Myocyte (in vitro differentiated cells): ENCODE measurements around the gene MMP2. TPM values are rescaled to one million over a fixed set of nuclear protein-coding genes. Genes with fewer than 3 reads are reported as not detected.
A peak's percentile ranks its signal among the peaks of the same experiment; 100 is the strongest.

Source experiments
- DNase-seq: peaks from one replicate; pipeline ENCODE4 v3.0.0-alpha.2; 2012; ENCODE audit warnings: low read depth
- total RNA-seq: library from RNA; depleted of rRNA; stranded (reverse); fragments of >200 nt; gene quantifications from 2 replicates; pipeline ENCODE4 v1.2.3, GENCODE V29; 2014

Gene MMP2
- total RNA-seq, 1 donor from 2014 or later: 204 TPM

- DNase-seq: no peak
These were observed 31.3 kb downstream of the MMP2 start for GRCh38 chr16:55510185-55510805.

- DNase-seq: no peak
These were observed 33.9 kb downstream of the MMP2 start for GRCh38 chr16:55512941-55513340.

- DNase-seq: peak; percentile 36
These were observed 34.6 kb downstream of the MMP2 start for GRCh38 chr16:55513616-55514015.

GRCh38 chr16:55515111-55515510 lies 36.1 kb downstream of the MMP2 start:
- DNase-seq: no peak

GRCh38 chr16:55521792-55522191 lies 42.8 kb downstream of the MMP2 start:
- no peak for DNase-seq

- no peak for DNase-seq
These were observed 47.4 kb downstream of the MMP2 start for GRCh38 chr16:55526441-55526840.

- DNase-seq: no peak
These were observed 48.9 kb downstream of the MMP2 start for GRCh38 chr16:55527885-55528284.

- no peak for DNase-seq
These were observed 50.0 kb downstream of the MMP2 start for GRCh38 chr16:55529018-55529417.

- no peak for DNase-seq
These were observed 51.4 kb downstream of the MMP2 start for GRCh38 chr16:55530316-55530856.

GRCh38 chr16:55532227-55532626 lies 53.2 kb downstream of the MMP2 start:
- DNase-seq: no peak

GRCh38 chr16:55534756-55535155 lies 55.8 kb downstream of the MMP2 start:
- peak; percentile 5 for DNase-seq

GRCh38 chr16:55539049-55539448 lies 60.1 kb downstream of the MMP2 start:
- no peak for DNase-seq

- no peak for DNase-seq
These were observed 60.5 kb downstream of the MMP2 start for GRCh38 chr16:55539488-55539887.

- DNase-seq: no peak
These were observed 61.2 kb downstream of the MMP2 start for GRCh38 chr16:55540221-55540620.

- DNase-seq: peak; percentile 58
These were observed 63.6 kb downstream of the MMP2 start for GRCh38 chr16:55542459-55543082.

- peak; percentile 64 for DNase-seq
These were observed 64.5 kb downstream of the MMP2 start for GRCh38 chr16:55543472-55543871.

- peak; percentile 50 for DNase-seq
These were observed 73.6 kb downstream of the MMP2 start for GRCh38 chr16:55552621-55553020.

- DNase-seq: no peak
These were observed 76.4 kb downstream of the MMP2 start for GRCh38 chr16:55555436-55555835.

Other genes with a start within 250 kb of the MMP2 start
- gene IRX6, start 155.0 kb upstream of the MMP2 start, total RNA-seq: 0.05 and 0.13 TPM in 2 replicates
- 5.8 and 6.2 TPM in 2 replicates for gene LPCAT2, start 29.9 kb downstream of the MMP2 start, total RNA-seq
- not detected in 2 replicates for gene CAPNS2, start 87.5 kb downstream of the MMP2 start, total RNA-seq
- gene SLC6A2, start 176.8 kb downstream of the MMP2 start, total RNA-seq: not detected in 2 replicates